ENCODE measurements around the gene TENM4.

Gene TENM4

DNA sequence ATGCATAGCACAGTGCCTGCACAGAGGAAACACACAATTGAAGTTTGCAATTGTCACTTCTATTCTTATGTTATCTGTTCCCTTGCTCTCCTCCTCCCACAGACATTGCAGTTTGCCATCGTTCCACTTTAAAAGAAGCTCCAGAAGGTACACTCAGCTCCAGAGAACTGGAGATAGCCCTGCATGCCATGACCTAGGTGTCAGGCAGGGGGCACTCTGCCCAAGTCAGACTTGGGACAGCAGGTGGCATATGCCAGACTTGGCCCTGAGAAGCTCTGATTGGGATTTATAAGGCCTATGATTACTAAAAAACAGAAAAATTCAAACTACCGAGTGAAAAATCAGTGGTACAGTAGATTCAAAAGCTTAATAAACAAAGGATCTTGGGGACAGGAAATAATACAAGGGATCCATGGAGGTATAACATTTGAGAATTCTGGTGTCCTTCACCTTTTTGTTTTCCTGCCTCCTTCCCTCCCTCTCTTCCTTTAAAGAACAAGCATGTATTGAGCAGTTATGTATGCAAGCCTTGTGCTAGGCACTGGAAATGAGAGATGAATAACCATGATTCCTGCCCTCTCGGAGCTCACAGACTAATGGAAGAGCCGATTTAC is 40.0 kb downstream of the TENM4 start:
- no peaks in the 10 kb centered on the region for H3K9me3 ChIP-seq (ENCODE audit: control insufficient read depth in 5 of 5, low read length in 5 of 5)
- H3K27ac ChIP-seq (ENCODE audit: low read depth, low read length): no peak overlapping the region
- H3K4me1 ChIP-seq (ENCODE audit: control insufficient read depth in 5 of 5, insufficient read depth in 5 of 5, low read length in 5 of 5): peaks cover 0 to 25% (median 8%) of the 10 kb centered on the region in 5 donors
- H3K4me3 ChIP-seq (ENCODE audit: low read depth in 1 of 5, low read length in 5 of 5): no peak overlapping the region
- H3K27me3 ChIP-seq (ENCODE audit: control insufficient read depth in 5 of 5, insufficient read depth in 4 of 5, low read length in 5 of 5): no peaks in the 10 kb centered on the region
- no peaks in the 10 kb centered on the region for H3K36me3 ChIP-seq (ENCODE audit: control insufficient read depth in 5 of 5, insufficient read depth in 5 of 5, low read length in 5 of 5)
- peak overlapping the region in 1 of 5 donors; percentile 9 for H3K9ac ChIP-seq (ENCODE audit: low read length in 5 of 5)

DNA sequence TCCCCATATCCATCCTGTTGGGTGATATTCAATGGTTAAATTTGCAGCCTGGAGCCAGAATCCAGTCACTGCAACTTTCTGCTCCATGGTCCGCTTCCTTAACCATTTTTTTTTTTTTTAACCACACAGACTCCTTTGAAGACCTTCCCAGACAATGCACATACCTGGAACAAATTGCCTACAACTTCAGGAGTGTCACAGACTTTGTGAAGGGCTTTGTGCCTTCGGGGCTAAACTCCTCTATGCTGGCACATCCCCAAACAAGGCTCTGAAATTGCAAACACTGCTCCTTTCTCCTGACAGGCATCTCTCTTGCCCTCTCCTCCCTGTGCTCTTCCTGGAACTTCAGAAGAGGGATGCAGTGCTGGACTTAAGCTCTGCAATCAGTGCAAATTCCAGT is 40.6 kb downstream of the TENM4 start:
- Histone ChIP-seq H3K4me3 (ENCODE audit: low read depth in 1 of 5, low read length in 5 of 5) (no peak overlapping the region), H3K27ac (ENCODE audit: low read depth, low read length) (no peak overlapping the region), H3K36me3 (ENCODE audit: control insufficient read depth in 5 of 5, insufficient read depth in 5 of 5, low read length in 5 of 5) (no peaks in the 10 kb centered on the region), H3K9ac (ENCODE audit: low read length in 5 of 5) (no peak overlapping the region), H3K27me3 (ENCODE audit: control insufficient read depth in 5 of 5, insufficient read depth in 4 of 5, low read length in 5 of 5) (no peaks in the 10 kb centered on the region), H3K4me1 (ENCODE audit: control insufficient read depth in 5 of 5, insufficient read depth in 5 of 5, low read length in 5 of 5) (peaks cover 0 to 26% (median 8%) of the 10 kb centered on the region in 5 donors), H3K9me3 (ENCODE audit: control insufficient read depth in 5 of 5, low read length in 5 of 5) (no peaks in the 10 kb centered on the region)

DNA sequence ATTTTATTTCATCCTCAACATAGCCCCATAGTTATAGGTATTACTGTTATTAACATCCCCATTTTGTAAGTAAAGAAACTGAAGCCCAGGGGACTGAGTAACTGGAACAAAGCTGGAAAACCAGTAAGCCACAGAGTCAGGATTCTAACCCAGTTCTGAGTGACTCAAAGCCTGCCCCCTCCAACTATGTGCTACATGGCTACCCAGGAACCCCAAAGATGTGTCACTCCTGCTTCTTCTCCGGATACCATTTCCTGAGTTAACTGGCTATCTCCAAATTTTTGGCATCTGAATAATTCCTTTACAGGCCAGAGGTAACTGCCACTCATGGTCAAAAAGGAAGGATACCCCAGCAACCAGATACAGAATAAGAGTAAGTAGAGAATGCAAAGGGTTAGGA is 43.6 kb downstream of the TENM4 start:
- Histone ChIP-seq H3K4me1 (ENCODE audit: control insufficient read depth in 5 of 5, insufficient read depth in 5 of 5, low read length in 5 of 5) (peaks cover 0 to 15% (median 0%) of the 10 kb centered on the region in 5 donors), H3K36me3 (ENCODE audit: control insufficient read depth in 5 of 5, insufficient read depth in 5 of 5, low read length in 5 of 5) (no peaks in the 10 kb centered on the region), H3K9me3 (ENCODE audit: control insufficient read depth in 5 of 5, low read length in 5 of 5) (no peaks in the 10 kb centered on the region), H3K27me3 (ENCODE audit: control insufficient read depth in 5 of 5, insufficient read depth in 4 of 5, low read length in 5 of 5) (no peaks in the 10 kb centered on the region), H3K9ac (ENCODE audit: low read length in 5 of 5) (no peak overlapping the region), H3K4me3 (ENCODE audit: low read depth in 1 of 5, low read length in 5 of 5) (no peak overlapping the region), H3K27ac (ENCODE audit: low read depth, low read length) (no peak overlapping the region)

DNA sequence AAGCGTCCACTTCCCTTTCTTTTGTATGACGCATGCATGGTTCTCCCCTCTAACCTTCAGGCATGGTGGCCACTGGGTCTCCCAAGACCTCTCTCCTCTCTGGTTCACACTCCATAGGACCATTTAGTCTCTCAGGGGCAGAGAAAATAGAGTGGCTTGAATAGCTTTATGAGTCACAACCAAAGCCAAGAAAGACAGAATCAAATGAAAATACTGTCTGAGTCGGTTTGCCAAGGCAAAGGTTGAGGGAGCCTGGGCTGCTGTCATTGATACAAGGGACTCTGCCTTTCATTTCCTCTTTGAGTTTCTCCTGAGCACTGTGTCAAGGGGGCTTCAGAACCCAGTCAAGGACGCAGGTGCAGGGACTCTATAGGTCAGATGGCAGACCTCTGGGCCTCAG is 44.2 kb downstream of the TENM4 start:
- Histone ChIP-seq H3K27me3 (ENCODE audit: control insufficient read depth in 5 of 5, insufficient read depth in 4 of 5, low read length in 5 of 5) (no peaks in the 10 kb centered on the region), H3K27ac (ENCODE audit: low read depth, low read length) (no peak overlapping the region), H3K36me3 (ENCODE audit: control insufficient read depth in 5 of 5, insufficient read depth in 5 of 5, low read length in 5 of 5) (no peaks in the 10 kb centered on the region), H3K9ac (ENCODE audit: low read length in 5 of 5) (no peak overlapping the region), H3K9me3 (ENCODE audit: control insufficient read depth in 5 of 5, low read length in 5 of 5) (no peaks in the 10 kb centered on the region), H3K4me3 (ENCODE audit: low read depth in 1 of 5, low read length in 5 of 5) (no peak overlapping the region), H3K4me1 (ENCODE audit: control insufficient read depth in 5 of 5, insufficient read depth in 5 of 5, low read length in 5 of 5) (peaks cover 0 to 15% (median 0%) of the 10 kb centered on the region in 5 donors)

DNA sequence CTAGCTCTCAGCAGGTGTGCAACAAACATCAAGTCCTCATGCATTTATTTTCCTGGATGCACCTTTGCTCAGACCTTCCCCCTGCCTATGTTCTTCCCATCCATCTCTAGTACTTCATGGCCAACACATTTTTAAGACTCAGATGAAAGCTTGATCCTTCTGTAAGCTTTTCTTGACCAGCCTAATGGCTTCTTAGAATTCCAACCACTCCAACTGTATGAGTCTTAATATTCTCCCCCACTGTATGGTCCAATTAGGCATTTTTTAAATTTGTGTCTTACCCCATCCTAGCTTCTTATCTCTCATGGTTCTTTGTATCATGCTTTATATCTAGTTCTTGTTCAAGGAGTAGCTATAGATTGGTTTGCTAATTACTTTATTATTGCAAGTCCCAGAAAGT is 44.8 kb downstream of the TENM4 start:
- no peak overlapping the region for H3K4me3 ChIP-seq (ENCODE audit: low read depth in 1 of 5, low read length in 5 of 5)
- H3K9ac ChIP-seq (ENCODE audit: low read length in 5 of 5): no peak overlapping the region
- peaks cover 0 to 13% (median 0%) of the 10 kb centered on the region in 5 donors for H3K4me1 ChIP-seq (ENCODE audit: control insufficient read depth in 5 of 5, insufficient read depth in 5 of 5, low read length in 5 of 5)

DNA sequence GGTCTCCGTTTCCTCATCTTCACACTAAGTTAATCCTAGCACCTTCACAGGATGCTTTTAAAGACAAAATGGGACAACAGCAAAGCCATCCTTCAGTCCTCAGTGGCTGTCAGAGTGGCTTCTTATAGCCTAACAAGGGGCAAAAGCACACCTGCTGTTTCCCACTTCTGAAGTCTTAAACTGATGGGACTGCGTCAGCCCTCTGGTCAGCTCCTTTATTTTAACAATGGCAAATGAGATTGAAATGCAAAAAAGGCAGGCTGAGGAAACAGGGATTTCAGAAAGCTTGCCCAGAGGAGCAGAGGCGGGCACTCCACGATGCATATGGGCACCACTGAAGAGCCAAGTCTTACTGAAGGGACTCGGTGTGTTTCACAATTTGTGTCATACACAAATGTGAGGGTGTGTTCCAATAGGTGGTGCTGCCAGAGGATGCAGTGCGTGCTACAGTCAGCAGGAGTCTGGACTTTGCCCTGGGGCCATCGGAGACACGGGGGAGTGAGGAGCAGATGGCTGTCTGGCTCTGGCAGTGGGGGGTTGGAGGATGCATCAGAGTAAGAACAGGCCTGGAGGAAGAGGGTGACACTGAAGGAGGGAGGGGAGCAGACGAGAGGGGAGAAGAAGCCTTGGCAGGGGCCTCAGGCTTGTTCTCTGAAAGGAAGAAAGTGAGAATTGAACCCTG is 47.3 kb downstream of the TENM4 start:
- Histone ChIP-seq H3K9me3 (ENCODE audit: control insufficient read depth in 5 of 5, low read length in 5 of 5) (no peaks in the 10 kb centered on the region), H3K4me3 (ENCODE audit: low read depth in 1 of 5, low read length in 5 of 5) (no peak overlapping the region), H3K27me3 (ENCODE audit: control insufficient read depth in 5 of 5, insufficient read depth in 4 of 5, low read length in 5 of 5) (no peaks in the 10 kb centered on the region), H3K27ac (ENCODE audit: low read depth, low read length) (no peak overlapping the region), H3K9ac (ENCODE audit: low read length in 5 of 5) (no peak overlapping the region), H3K36me3 (ENCODE audit: control insufficient read depth in 5 of 5, insufficient read depth in 5 of 5, low read length in 5 of 5) (no peaks in the 10 kb centered on the region), H3K4me1 (ENCODE audit: control insufficient read depth in 5 of 5, insufficient read depth in 5 of 5, low read length in 5 of 5) (peaks cover 0 to 6% (median 0%) of the 10 kb centered on the region in 5 donors)

More for the DNA sequence above, 44.8 kb downstream of the TENM4 start:
- no peaks in the 10 kb centered on the region for H3K36me3 ChIP-seq (ENCODE audit: control insufficient read depth in 5 of 5, insufficient read depth in 5 of 5, low read length in 5 of 5)
- H3K27ac ChIP-seq (ENCODE audit: low read depth, low read length): no peak overlapping the region
- H3K27me3 ChIP-seq (ENCODE audit: control insufficient read depth in 5 of 5, insufficient read depth in 4 of 5, low read length in 5 of 5): no peaks in the 10 kb centered on the region
- no peaks in the 10 kb centered on the region for H3K9me3 ChIP-seq (ENCODE audit: control insufficient read depth in 5 of 5, low read length in 5 of 5)

DNA sequence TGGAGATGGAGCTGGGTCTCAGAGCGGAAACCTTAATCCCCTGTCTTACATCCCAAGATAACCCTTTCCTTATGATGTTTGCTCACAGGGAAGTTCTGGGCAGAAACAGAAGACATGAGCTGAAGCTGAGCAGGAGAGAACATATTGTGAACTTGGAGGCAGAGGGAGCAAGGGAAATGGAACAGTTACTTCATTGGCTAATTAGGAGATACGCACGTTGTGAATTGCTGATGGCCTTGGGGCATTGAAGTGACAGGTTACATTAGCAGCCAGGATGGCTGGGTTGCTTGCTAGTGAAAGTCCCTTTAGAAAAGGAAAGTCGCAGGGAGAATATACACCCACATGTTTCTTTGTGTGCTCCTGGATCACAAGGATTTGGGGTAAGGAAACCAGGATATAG is 48.7 kb downstream of the TENM4 start:
- H3K9me3 ChIP-seq (ENCODE audit: control insufficient read depth in 5 of 5, low read length in 5 of 5): no peaks in the 10 kb centered on the region
- H3K27me3 ChIP-seq (ENCODE audit: control insufficient read depth in 5 of 5, insufficient read depth in 4 of 5, low read length in 5 of 5): no peaks in the 10 kb centered on the region
- no peak overlapping the region for H3K4me3 ChIP-seq (ENCODE audit: low read depth in 1 of 5, low read length in 5 of 5)
- H3K4me1 ChIP-seq (ENCODE audit: control insufficient read depth in 5 of 5, insufficient read depth in 5 of 5, low read length in 5 of 5): peaks cover 0 to 6% (median 0%) of the 10 kb centered on the region in 5 donors
- H3K27ac ChIP-seq (ENCODE audit: low read depth, low read length): no peak overlapping the region
- no peaks in the 10 kb centered on the region for H3K36me3 ChIP-seq (ENCODE audit: control insufficient read depth in 5 of 5, insufficient read depth in 5 of 5, low read length in 5 of 5)
- H3K9ac ChIP-seq (ENCODE audit: low read length in 5 of 5): no peak overlapping the region

DNA sequence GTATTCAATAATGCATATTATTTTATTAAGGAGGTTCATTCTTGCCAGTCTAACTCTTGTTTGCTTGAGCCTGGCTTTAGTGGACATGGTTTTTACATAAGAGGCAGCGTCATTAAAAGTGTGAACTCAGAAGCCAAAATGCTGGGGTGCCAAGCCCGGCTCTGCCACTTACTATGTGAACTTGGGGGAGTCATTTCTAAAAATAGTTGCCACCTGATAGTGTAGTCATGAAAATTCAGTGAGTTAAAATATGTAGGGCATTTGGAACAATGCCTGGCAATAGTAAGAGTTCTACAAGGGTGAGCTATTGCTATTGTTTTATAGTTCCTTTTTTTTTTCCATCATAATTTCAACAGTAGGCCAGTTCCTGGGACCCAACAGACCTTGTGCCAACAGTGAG is 49.9 kb downstream of the TENM4 start:
- H3K4me3 ChIP-seq (ENCODE audit: low read depth in 1 of 5, low read length in 5 of 5): no peak overlapping the region
- H3K4me1 ChIP-seq (ENCODE audit: control insufficient read depth in 5 of 5, insufficient read depth in 5 of 5, low read length in 5 of 5): peaks cover 0 to 8% (median 0%) of the 10 kb centered on the region in 5 donors
- H3K27ac ChIP-seq (ENCODE audit: low read depth, low read length): no peak overlapping the region
- no peaks in the 10 kb centered on the region for H3K27me3 ChIP-seq (ENCODE audit: control insufficient read depth in 5 of 5, insufficient read depth in 4 of 5, low read length in 5 of 5)
- H3K9ac ChIP-seq (ENCODE audit: low read length in 5 of 5): no peak overlapping the region
- no peaks in the 10 kb centered on the region for H3K36me3 ChIP-seq (ENCODE audit: control insufficient read depth in 5 of 5, insufficient read depth in 5 of 5, low read length in 5 of 5)
- no peaks in the 10 kb centered on the region for H3K9me3 ChIP-seq (ENCODE audit: control insufficient read depth in 5 of 5, low read length in 5 of 5)

DNA sequence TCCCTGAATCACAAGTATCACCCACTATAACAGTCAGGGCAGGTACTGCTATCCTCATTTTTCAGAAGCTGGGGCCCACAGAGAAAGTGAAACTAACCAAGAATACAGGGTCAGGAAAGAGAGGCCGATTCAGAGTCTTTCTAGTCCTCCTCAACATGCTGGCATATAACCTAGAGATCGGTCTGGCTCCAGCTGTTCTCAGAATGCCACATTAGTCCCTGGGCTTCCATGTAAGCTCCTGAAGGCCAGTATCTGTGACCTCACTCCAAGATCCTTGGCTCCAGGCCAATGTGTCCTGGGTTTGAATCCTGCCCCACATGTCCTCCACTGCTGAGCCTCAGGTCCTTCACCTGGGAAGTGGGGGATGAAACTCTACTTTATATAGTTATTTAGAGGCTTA is 50.4 kb downstream of the TENM4 start:
- no peak overlapping the region for H3K4me3 ChIP-seq (ENCODE audit: low read depth in 1 of 5, low read length in 5 of 5)
- H3K36me3 ChIP-seq (ENCODE audit: control insufficient read depth in 5 of 5, insufficient read depth in 5 of 5, low read length in 5 of 5): no peaks in the 10 kb centered on the region
- H3K4me1 ChIP-seq (ENCODE audit: control insufficient read depth in 5 of 5, insufficient read depth in 5 of 5, low read length in 5 of 5): peaks cover 0 to 8% (median 0%) of the 10 kb centered on the region in 5 donors
- no peak overlapping the region for H3K9ac ChIP-seq (ENCODE audit: low read length in 5 of 5)
- H3K27ac ChIP-seq (ENCODE audit: low read depth, low read length): no peak overlapping the region
- H3K27me3 ChIP-seq (ENCODE audit: control insufficient read depth in 5 of 5, insufficient read depth in 4 of 5, low read length in 5 of 5): no peaks in the 10 kb centered on the region
- no peaks in the 10 kb centered on the region for H3K9me3 ChIP-seq (ENCODE audit: control insufficient read depth in 5 of 5, low read length in 5 of 5)

DNA sequence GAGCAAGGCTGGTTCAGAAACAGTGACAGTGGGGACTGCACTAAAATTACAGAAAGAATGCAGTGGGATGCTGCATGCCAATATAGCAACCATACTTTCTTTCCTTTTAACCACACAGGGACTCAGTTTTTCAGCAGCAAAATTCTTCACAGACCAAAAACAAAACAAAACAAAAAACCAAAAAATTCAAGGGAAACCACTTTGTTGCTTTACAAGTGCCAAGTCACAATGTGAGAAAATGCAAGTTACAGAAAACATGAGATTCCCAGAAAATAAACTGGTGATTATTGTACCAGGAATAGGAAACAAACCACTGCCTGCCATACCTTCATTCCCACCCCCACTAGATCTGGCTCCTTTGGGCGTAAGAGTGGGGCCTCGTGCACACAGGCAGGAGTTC is 52.6 kb downstream of the TENM4 start:
- Histone ChIP-seq H3K4me1 (ENCODE audit: control insufficient read depth in 5 of 5, insufficient read depth in 5 of 5, low read length in 5 of 5) (peaks cover 0 to 13% (median 5%) of the 10 kb centered on the region in 5 donors), H3K9ac (ENCODE audit: low read length in 5 of 5) (no peak overlapping the region), H3K36me3 (ENCODE audit: control insufficient read depth in 5 of 5, insufficient read depth in 5 of 5, low read length in 5 of 5) (no peaks in the 10 kb centered on the region), H3K4me3 (ENCODE audit: low read depth in 1 of 5, low read length in 5 of 5) (no peak overlapping the region), H3K9me3 (ENCODE audit: control insufficient read depth in 5 of 5, low read length in 5 of 5) (no peaks in the 10 kb centered on the region), H3K27ac (ENCODE audit: low read depth, low read length) (no peak overlapping the region), H3K27me3 (ENCODE audit: control insufficient read depth in 5 of 5, insufficient read depth in 4 of 5, low read length in 5 of 5) (no peaks in the 10 kb centered on the region)

All from subcutaneous abdominal adipose tissue (tissue), 5 donors.